Activated naive CD8-positive, alpha-beta T cell treated with anti-CD3 and anti-CD28 coated beads for 36 hours (primary cell): ENCODE measurements around the gene PMFBP1. TPM values are rescaled to one million over a fixed set of nuclear protein-coding genes. Genes with fewer than 3 reads are reported as not detected.

Source experiments
- DNase-seq: peaks from one replicate; pipeline ENCODE4 v3.0.0; 2021
- H3K27ac Mint-ChIP-seq: one replicate; pipeline ENCODE4 v1.8.0; 2022; ENCODE audit warnings: mild to moderate bottlenecking, moderate library complexity, mixed read lengths
- H3K27me3 Mint-ChIP-seq: one replicate; pipeline ENCODE4 v1.8.0; 2022; ENCODE audit warnings: mild to moderate bottlenecking, mixed read lengths
- H3K36me3 Mint-ChIP-seq: one replicate; pipeline ENCODE4 v1.8.0; 2021; ENCODE audit warnings: mild to moderate bottlenecking, mixed read lengths
- H3K4me1 Mint-ChIP-seq: one replicate; pipeline ENCODE4 v1.8.0; 2021; ENCODE audit warnings: mixed read lengths
- H3K4me3 Mint-ChIP-seq: one replicate; pipeline ENCODE4 v1.8.0; 2022; ENCODE audit warnings: mild to moderate bottlenecking, moderate library complexity, mixed read lengths
- H3K9me3 Mint-ChIP-seq: one replicate; pipeline ENCODE4 v1.8.0; 2022; ENCODE audit warnings: mixed read lengths
- total RNA-seq, 2 experiments: library from RNA; stranded (reverse); gene quantifications; one replicate each; pipeline ENCODE4 v1.2.3, GENCODE V29; 2021

The PMFBP1 gene, protein sequence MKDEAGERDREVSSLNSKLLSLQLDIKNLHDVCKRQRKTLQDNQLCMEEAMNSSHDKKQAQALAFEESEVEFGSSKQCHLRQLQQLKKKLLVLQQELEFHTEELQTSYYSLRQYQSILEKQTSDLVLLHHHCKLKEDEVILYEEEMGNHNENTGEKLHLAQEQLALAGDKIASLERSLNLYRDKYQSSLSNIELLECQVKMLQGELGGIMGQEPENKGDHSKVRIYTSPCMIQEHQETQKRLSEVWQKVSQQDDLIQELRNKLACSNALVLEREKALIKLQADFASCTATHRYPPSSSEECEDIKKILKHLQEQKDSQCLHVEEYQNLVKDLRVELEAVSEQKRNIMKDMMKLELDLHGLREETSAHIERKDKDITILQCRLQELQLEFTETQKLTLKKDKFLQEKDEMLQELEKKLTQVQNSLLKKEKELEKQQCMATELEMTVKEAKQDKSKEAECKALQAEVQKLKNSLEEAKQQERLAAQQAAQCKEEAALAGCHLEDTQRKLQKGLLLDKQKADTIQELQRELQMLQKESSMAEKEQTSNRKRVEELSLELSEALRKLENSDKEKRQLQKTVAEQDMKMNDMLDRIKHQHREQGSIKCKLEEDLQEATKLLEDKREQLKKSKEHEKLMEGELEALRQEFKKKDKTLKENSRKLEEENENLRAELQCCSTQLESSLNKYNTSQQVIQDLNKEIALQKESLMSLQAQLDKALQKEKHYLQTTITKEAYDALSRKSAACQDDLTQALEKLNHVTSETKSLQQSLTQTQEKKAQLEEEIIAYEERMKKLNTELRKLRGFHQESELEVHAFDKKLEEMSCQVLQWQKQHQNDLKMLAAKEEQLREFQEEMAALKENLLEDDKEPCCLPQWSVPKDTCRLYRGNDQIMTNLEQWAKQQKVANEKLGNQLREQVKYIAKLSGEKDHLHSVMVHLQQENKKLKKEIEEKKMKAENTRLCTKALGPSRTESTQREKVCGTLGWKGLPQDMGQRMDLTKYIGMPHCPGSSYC
- total RNA-seq, result 1 to 10 TPM; 1.1 to 1.5 TPM

DNA sequence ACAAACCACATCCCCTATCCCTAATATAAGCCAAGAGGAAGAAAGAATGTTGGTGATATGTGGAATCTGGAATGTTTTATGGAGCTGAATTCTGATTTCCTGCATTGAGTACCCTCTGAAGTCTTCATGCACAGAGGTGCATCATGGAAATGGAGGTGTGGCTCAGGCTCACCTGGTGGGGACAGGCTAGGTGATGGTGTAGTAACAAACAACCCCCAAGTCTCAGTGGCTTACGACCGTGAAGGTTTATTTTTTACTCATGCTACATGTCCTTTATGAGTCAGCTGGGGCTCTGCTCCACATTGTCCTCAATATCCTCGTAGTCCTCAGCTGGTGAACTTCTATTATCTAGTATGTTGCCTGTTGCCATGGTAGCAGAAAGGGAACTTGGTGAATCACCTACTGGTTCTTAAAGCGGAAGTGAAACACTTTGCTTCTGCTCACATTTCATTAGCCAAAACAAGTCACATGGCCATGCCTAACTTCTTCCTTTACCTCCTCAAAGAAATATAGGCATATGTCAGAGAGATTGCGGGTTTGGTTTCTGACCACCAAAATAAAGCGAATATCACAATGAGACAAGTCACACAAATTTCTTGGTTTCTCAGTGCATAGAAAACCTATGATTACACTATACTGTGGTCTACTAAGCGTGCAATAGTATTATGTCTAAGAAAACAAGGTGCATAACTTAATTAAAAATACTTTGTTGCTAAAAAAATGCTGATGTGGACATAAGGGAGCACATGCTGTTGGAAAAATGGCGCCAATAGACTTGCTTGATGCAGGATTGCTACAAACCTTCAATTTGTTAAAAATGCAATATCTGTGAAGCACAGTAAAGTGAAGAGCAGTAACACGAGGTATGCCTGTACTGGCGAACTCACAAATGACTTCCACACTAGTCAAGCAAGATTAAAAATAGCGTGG is at the start of gene PMFBP1:
Gene PMFBP1 (minus strand): TSS at position 51 of the 930 bp plus-strand sequence. CDS start 947 bp downstream, outside the sequence.
- Mint-ChIP-seq H3K4me3 (no peak within 1 kb of the TSS), H3K27me3 (no peaks in the 10 kb centered on the region), H3K4me1 (peaks cover 8% of the 10 kb centered on the region), H3K9me3 (peaks cover 3% of the 10 kb centered on the region), H3K27ac (peak within 1 kb of the TSS; percentile 12), H3K36me3 (no peaks in the 10 kb centered on the region)
- peak; percentile 29 for DNase-seq

DNA sequence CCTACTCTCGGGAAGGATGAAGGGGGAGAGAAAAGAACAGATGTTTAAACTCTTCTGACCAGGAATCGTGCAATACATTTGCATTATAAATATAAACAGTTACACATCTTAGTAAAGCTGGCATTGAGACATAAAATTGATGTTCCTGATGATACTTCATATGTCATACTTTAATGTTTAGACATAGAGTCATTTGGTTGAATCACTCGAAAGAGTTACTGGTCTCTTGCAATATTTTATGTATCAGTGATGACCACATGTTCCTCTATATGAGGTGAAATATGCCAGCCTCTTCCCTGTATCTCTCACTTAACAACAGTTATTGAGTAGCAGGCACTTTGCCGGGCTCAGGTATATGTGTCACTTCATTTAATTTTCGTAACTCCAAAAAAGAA is 49.7 kb upstream of the PMFBP1 start:
- H3K27ac Mint-ChIP-seq, result no peak overlapping the region
- H3K27me3 Mint-ChIP-seq, result no peaks in the 10 kb centered on the region
- H3K9me3 Mint-ChIP-seq, result no peaks in the 10 kb centered on the region
- H3K36me3 Mint-ChIP-seq, result no peaks in the 10 kb centered on the region
- DNase-seq, result no peak
- H3K4me1 Mint-ChIP-seq, result no peaks in the 10 kb centered on the region
- H3K4me3 Mint-ChIP-seq, result no peak overlapping the region

DNA sequence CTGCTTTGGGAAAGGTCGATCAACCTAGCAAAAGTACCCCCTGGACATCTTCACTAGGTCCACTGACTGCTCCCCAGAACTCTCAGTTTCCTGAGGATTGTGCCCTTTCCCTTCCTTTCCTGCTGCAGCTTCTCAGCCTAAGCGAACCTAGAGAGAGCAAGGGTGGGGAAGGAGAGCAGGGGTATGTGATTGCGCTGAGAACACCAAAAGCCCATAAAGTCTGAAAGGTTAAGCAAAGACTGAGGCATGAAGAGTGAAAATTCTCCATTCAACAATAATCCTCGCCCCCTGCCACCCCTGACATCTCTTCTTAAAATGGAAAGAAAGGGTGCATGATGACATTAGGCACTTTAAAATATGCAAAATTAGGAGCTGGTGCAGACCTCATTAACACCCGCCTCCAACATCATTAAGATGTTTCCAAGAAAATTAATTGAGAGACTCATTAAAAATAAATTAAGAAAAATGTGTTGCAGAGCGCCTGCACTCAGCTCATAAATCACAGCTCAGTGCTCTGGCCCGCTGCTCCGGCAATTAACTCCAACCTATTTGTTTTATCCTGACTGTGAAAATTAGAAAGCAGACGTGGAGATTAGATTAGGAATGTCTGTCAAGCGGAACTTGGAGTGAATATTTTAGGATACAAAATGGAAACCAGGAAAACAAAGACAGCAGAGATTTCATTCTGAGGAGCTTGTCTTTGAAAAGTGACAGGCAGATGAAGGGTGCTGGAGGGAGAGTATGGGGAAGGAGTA is 49.1 kb upstream of the PMFBP1 start:
- DNase-seq, result no peak
- no peaks in the 10 kb centered on the region for H3K9me3 Mint-ChIP-seq
- H3K4me3 Mint-ChIP-seq, result no peak overlapping the region
- H3K27ac Mint-ChIP-seq, result no peak overlapping the region
- H3K36me3 Mint-ChIP-seq, result no peaks in the 10 kb centered on the region
- no peaks in the 10 kb centered on the region for H3K4me1 Mint-ChIP-seq
- H3K27me3 Mint-ChIP-seq, result no peaks in the 10 kb centered on the region

DNA sequence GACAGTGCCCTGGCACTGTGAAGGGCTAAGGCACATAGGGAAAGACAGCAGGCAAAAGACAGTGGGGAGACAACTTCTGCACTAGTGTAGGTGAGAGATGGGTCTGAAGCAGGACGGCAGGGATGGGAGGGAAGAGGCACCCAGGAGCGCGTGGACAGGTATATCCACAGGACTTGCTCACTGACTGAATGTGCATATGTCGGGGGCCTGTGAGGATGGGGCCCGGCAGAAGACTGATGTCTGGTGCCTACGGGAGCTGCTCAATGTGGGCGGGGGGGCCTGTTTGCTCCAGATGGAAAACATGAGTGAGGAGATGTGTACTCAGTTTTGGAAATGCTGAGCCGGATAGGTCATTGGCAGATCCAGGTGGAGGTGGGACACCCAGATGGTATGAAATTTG is 47.3 kb upstream of the PMFBP1 start:
- no peaks in the 10 kb centered on the region for H3K27me3 Mint-ChIP-seq
- no peak overlapping the region for H3K27ac Mint-ChIP-seq
- peaks cover 8% of the 10 kb centered on the region for H3K9me3 Mint-ChIP-seq
- H3K4me3 Mint-ChIP-seq, result no peak overlapping the region
- no peak for DNase-seq
- H3K4me1 Mint-ChIP-seq, result no peaks in the 10 kb centered on the region
- H3K36me3 Mint-ChIP-seq, result no peaks in the 10 kb centered on the region

DNA sequence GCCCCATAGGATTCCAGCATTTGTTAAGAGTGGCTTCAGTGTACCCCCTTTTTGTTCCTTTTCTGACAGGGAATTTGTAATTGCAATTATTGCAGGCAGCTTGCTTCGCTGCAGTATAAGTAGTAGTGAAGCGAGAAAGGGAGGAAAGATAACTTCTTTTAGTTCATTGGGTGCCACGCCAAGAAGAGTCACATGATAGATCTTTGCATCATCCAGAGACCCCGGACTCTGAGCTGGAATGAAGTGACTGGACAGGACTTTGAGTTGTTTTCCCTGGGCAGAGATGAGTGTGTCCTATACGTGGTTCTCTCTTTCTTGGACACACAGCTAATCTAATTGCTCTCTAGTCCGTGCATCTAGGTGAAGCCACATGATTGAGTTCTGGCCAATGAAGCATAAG is 44.8 kb upstream of the PMFBP1 start:
- no peaks in the 10 kb centered on the region for H3K36me3 Mint-ChIP-seq
- no peak overlapping the region for H3K27ac Mint-ChIP-seq
- H3K4me3 Mint-ChIP-seq, result no peak overlapping the region
- H3K9me3 Mint-ChIP-seq, result peaks cover 8% of the 10 kb centered on the region
- H3K4me1 Mint-ChIP-seq, result no peaks in the 10 kb centered on the region
- no peak for DNase-seq
- H3K27me3 Mint-ChIP-seq, result no peaks in the 10 kb centered on the region

DNA sequence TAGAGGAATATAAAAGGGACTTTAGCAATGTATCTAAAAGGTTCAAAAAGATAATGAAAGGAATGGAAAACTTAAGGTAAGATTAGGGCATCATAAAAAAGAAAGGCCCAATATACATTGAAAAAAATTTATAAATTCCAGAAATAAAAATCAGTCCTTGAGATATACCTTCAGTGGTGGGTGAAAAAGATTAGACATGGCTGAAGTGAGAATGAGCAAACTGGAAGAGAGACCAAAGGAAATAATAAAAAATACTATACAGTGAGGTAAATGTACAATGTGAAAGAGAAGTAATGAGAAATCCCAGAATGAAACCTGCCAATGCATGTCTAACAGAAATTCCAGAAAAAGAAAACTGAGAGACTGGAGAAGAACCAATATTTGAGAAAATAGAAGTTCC is 42.9 kb upstream of the PMFBP1 start:
- Mint-ChIP-seq H3K4me3 (no peak overlapping the region), H3K27me3 (no peaks in the 10 kb centered on the region), H3K27ac (no peak overlapping the region), H3K4me1 (no peaks in the 10 kb centered on the region), H3K9me3 (peaks cover 8% of the 10 kb centered on the region), H3K36me3 (no peaks in the 10 kb centered on the region)
- DNase-seq, result no peak

DNA sequence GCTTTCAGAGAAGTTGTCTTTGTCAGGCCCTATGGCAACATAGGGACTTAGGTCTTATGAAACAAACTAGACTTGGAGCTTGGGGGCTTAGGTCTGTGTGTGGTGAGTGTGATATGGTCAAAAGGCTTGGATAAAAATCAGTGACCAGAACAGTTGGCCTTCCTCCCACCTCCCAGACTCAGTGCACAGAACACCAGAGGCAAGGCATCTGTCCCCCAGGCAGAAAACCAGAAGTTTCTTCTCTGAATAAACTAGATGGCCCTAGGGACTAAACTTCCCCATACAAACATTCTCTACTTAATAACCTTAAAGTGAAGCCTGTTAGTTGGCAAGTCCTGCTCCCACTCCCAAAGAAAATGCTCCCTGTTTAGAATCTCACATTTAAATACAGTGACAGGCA is 39.2 kb upstream of the PMFBP1 start:
- Mint-ChIP-seq H3K4me1 (no peaks in the 10 kb centered on the region), H3K4me3 (no peak overlapping the region), H3K9me3 (peaks cover 8% of the 10 kb centered on the region), H3K27me3 (no peaks in the 10 kb centered on the region), H3K27ac (no peak overlapping the region), H3K36me3 (no peaks in the 10 kb centered on the region)
- no peak for DNase-seq

DNA sequence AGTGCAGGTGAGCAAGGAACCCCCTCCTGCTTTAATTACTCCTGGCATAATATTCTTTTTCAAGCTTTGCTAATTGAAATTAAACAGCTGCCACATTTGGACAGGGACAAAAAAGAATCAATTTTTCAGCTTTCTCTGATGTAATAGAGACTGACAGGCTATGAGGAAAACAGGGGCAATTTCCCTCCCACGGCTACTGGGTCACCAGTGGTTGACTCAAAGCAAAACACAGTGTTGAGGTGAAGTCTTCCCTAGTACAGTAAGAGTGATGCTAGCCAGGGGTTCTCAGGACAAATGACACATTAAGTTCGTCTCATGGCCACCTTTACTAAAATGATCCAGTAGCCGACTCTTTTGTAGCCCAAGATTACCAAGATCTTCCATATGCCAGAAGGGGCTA is 38.6 kb upstream of the PMFBP1 start:
- H3K27ac Mint-ChIP-seq, result no peak overlapping the region
- DNase-seq, result no peak
- no peaks in the 10 kb centered on the region for H3K4me1 Mint-ChIP-seq
- no peaks in the 10 kb centered on the region for H3K27me3 Mint-ChIP-seq
- H3K4me3 Mint-ChIP-seq, result no peak overlapping the region
- peaks cover 8% of the 10 kb centered on the region for H3K9me3 Mint-ChIP-seq
- H3K36me3 Mint-ChIP-seq, result no peaks in the 10 kb centered on the region

DNA sequence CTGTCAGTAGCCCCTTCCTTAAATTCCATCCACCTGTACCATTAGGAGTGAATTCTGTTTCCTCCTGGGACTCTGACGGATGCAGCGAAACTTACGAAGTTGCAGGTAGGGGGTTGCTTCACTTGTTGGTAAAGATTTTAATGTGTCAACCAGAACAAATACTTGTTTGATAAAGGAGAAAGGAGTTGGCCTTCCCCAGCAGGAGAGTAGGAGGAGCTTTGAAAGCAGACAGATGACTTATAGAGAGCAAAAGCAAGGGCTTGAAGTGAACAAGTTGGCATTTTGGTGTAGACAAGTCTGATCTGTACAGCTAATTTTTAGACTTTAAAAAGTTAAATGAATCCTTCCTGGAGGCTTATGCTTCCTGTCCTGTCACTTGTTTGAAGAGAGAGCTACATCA is 38.1 kb upstream of the PMFBP1 start:
- no peak overlapping the region for H3K27ac Mint-ChIP-seq
- H3K4me3 Mint-ChIP-seq, result no peak overlapping the region
- DNase-seq, result no peak
- peaks cover 7% of the 10 kb centered on the region for H3K9me3 Mint-ChIP-seq
- no peaks in the 10 kb centered on the region for H3K27me3 Mint-ChIP-seq
- H3K36me3 Mint-ChIP-seq, result no peaks in the 10 kb centered on the region
- H3K4me1 Mint-ChIP-seq, result no peaks in the 10 kb centered on the region

DNA sequence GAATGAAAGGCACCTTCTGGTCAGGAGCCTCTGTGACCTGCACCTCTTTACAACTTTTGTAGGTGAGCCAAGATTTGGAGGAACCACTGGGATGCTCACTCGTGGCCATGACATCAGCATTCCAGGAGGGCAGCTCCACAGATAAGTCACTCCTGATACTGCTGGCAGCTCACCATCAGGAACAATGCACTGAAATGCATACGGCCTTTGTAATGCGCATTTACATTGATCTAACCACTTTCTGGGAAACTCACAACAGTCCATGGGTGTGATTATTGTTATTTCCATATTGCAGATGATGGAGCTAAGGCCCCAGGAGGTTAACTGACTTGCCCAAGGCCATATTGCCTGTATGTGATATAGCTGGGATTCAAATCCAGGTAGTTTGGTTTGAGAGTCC is 34.3 kb upstream of the PMFBP1 start:
- no peak for DNase-seq
- Mint-ChIP-seq H3K27me3 (peaks cover 3% of the 10 kb centered on the region), H3K27ac (no peak overlapping the region), H3K4me3 (no peak overlapping the region), H3K9me3 (no peaks in the 10 kb centered on the region), H3K4me1 (peaks cover 10% of the 10 kb centered on the region), H3K36me3 (no peaks in the 10 kb centered on the region)

DNA sequence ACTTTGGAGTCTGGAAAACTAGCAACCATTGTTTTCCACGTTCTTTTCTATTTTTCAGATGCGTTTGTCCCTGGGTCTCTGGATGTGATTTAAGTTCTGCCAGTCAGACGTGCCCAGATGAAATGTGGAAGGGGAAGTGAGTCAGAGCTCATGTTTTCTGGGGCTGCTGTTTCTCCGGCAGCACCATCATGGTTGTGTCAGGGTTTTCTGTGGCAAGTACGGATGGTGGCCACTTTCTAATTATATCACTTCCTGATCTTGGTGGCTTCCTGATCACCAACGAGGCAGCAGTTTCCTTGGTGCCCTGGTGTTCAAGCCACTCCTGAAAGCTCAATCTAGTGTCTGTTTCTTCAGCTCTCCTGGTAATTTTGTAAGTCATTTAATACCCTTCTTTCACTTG is 31.4 kb upstream of the PMFBP1 start:
- H3K9me3 Mint-ChIP-seq, result no peaks in the 10 kb centered on the region
- DNase-seq, result peak; percentile 15
- no peaks in the 10 kb centered on the region for H3K36me3 Mint-ChIP-seq
- peaks cover 10% of the 10 kb centered on the region for H3K4me1 Mint-ChIP-seq
- peaks cover 3% of the 10 kb centered on the region for H3K27me3 Mint-ChIP-seq
- H3K27ac Mint-ChIP-seq, result peak overlapping the region; percentile 39
- H3K4me3 Mint-ChIP-seq, result peak overlapping the region; percentile 12

DNA sequence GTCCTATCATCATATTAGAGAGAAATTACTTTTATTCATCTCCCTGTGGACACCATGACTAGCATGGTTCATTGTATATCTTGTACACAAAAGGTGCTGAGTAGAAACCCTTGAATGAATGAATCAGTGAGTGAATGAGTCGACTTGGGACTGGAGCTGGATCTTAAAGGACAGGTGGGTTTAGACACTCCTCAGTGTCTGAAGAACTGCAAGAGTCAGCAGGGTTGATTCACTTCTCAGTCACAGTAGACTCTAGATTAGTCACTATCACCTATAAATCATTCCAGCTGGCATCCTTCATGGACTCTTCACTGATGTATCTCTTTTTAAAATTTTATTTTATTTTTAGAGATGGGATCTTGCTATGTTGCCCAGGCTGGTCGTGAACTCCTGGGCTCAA is 30.1 kb upstream of the PMFBP1 start:
- Mint-ChIP-seq H3K27ac (no peak overlapping the region), H3K4me1 (peaks cover 10% of the 10 kb centered on the region), H3K4me3 (no peak overlapping the region), H3K9me3 (no peaks in the 10 kb centered on the region), H3K36me3 (no peaks in the 10 kb centered on the region), H3K27me3 (peaks cover 3% of the 10 kb centered on the region)
- DNase-seq, result no peak

DNA sequence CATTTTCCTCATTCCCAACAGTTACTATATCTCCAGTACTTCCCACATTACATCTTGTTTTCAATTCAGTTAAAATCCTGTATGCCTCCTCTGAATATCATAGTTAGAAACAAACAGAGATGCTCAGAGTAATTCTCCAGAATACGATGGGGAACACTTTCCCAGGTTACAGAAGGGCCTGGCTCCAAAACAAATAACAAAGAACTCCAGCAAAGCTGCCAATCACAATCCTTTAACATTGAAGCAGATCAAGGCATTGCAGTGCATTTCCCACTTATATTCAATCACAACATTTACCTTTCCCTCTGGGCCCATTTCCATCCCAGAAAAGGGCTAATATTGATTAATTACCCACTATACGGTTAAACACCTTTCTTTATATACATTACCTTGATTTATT is 29.4 kb upstream of the PMFBP1 start:
- H3K27ac Mint-ChIP-seq, result no peak overlapping the region
- no peak for DNase-seq
- H3K4me1 Mint-ChIP-seq, result peaks cover 10% of the 10 kb centered on the region
- H3K4me3 Mint-ChIP-seq, result no peak overlapping the region
- peaks cover 3% of the 10 kb centered on the region for H3K27me3 Mint-ChIP-seq
- no peaks in the 10 kb centered on the region for H3K36me3 Mint-ChIP-seq
- H3K9me3 Mint-ChIP-seq, result no peaks in the 10 kb centered on the region

DNA sequence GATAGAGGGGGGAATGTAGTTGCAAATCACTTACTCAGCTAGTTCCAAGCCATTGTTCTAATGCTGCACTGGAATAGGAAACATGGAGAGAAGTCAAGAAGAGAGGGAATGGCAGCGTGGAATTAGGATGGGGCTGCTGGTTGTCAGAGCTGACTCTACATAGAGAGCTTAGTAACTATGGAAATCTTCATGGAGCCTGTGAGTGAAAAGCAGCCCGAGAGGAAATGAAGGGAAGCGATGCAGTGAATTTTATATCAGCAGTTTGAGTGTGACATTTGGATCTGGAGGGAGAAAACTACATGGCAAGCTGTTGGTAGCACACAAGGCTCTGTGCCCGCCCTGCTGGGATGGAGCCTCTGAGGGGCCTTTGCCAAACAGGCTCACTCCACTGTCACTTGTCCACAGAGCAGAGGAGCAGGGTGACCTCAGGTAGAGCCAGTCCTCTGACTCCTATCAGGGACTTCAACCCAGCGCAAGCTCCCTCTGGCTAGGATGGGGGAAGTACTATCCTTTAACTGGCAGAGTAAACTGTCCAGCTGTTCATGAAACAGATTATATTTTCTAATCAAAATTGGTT is 27.9 kb upstream of the PMFBP1 start:
- no peaks in the 10 kb centered on the region for H3K36me3 Mint-ChIP-seq
- no peak for DNase-seq
- H3K9me3 Mint-ChIP-seq, result no peaks in the 10 kb centered on the region
- H3K4me1 Mint-ChIP-seq, result peaks cover 10% of the 10 kb centered on the region
- H3K27me3 Mint-ChIP-seq, result peaks cover 3% of the 10 kb centered on the region
- H3K27ac Mint-ChIP-seq, result no peak overlapping the region
- no peak overlapping the region for H3K4me3 Mint-ChIP-seq
